OCI-LY7 (cell line): ENCODE measurements around the gene UEVLD. TPM values are rescaled to one million over a fixed set of nuclear protein-coding genes. Genes with fewer than 3 reads are reported as not detected.

ENCODE experiments used
- BruUV-seq: library from RNA; stranded (reverse); fragments of 400-500 nt; replicated peaks from 2 replicates; lab custom pipeline; 2021; lab: Mats Ljungman, UMichigan
- CTCF ChIA-PET: fragments of 300-600 bp; sonication (Branson Sonifier 250); formaldehyde crosslinking; loops from one replicate; lab custom pipeline; 2022; ENCODE audit warnings: antibody characterized with exemption; ENCODE audit not compliant: unreplicated experiment; lab: Charles Lee
- POLR2A ChIA-PET: fragments of 300-600 bp; sonication (Branson Sonifier 250); formaldehyde crosslinking; loops from one replicate; lab custom pipeline; 2022; ENCODE audit warnings: antibody characterized with exemption; lab: Charles Lee
- DNase-seq: peaks from one replicate; pipeline ENCODE4 v3.0.0-alpha.2; 2015; ENCODE audit warnings: low spot score
- H2AFZ ChIP-seq: fragments of 200-600 bp; sonication (generic), shearing (Covaris generic); 2 replicates; pipeline ENCODE4 v1.6.1; 2014; ENCODE audit warnings: mild to moderate bottlenecking, antibody characterized with exemption, low read length, moderate library complexity
- H3K27ac ChIP-seq: fragments of 200-600 bp; sonication (generic); 2 replicates; pipeline ENCODE4 v1.5.1; 2014; ENCODE audit warnings: mixed run types, low read depth, mild to moderate bottlenecking, moderate library complexity, low read length, inconsistent platforms; ENCODE audit not compliant: poor library complexity, severe bottlenecking
- H3K36me3 ChIP-seq: fragments of 200-600 bp; sonication (generic); 2 replicates; pipeline ENCODE4 v1.6.1; 2014; ENCODE audit warnings: mild to moderate bottlenecking, antibody characterized with exemption, low read length, moderate library complexity, mixed read lengths; ENCODE audit not compliant: insufficient read depth
- H3K4me1 ChIP-seq: fragments of 200-600 bp; sonication (generic); 2 replicates; pipeline ENCODE4 v1.5.1; 2014; ENCODE audit warnings: mild to moderate bottlenecking, low read length; ENCODE audit not compliant: insufficient read depth, poor library complexity, severe bottlenecking
- H3K4me2 ChIP-seq: fragments of 200-600 bp; sonication (generic); 2 replicates; pipeline ENCODE4 v1.6.1; 2014; ENCODE audit warnings: mild to moderate bottlenecking, low read length
- H3K4me3 ChIP-seq: fragments of 200-600 bp; sonication (generic); 2 replicates; pipeline ENCODE4 v1.5.1; 2014; ENCODE audit warnings: mild to moderate bottlenecking, low read depth, low read length; ENCODE audit not compliant: poor library complexity, severe bottlenecking
- H3K79me2 ChIP-seq: fragments of 200-600 bp; sonication (generic); 2 replicates; pipeline ENCODE4 v1.6.1; 2016; ENCODE audit warnings: low read depth, mild to moderate bottlenecking, low read length, moderate library complexity, mixed read lengths; ENCODE audit not compliant: insufficient read depth
- H3K9me2 ChIP-seq: fragments of 200-600 bp; sonication (generic); 2 replicates; pipeline ENCODE4 v1.6.1; 2016; ENCODE audit warnings: mild to moderate bottlenecking, low read length, mixed read lengths; ENCODE audit not compliant: insufficient read depth
- H3K9me3 ChIP-seq: fragments of 200-600 bp; sonication (generic); 2 replicates; pipeline ENCODE4 v1.6.1; 2014; ENCODE audit warnings: mild to moderate bottlenecking, mixed run types, low read length, mixed read lengths
- H4K20me1 ChIP-seq: fragments of 200-600 bp; sonication (generic); 2 replicates; pipeline ENCODE4 v1.6.1; 2014; ENCODE audit warnings: mild to moderate bottlenecking, antibody characterized with exemption, low read length, moderate library complexity, mixed read lengths; ENCODE audit not compliant: insufficient read depth
- CTCF ChIP-seq: fragments of 200-600 bp; sonication (generic); conservative IDR thresholded peaks from 2 replicates; pipeline ENCODE4 v1.5.1; 2014; ENCODE audit warnings: mild to moderate bottlenecking, antibody characterized with exemption, low read length, moderate library complexity, mixed read lengths
- EZH2phosphoT487 ChIP-seq: fragments of 200-600 bp; sonication (generic); IDR thresholded peaks from 2 replicates; pipeline ENCODE4 v1.6.1; 2018; ENCODE audit warnings: low read depth, borderline replicate concordance, mild to moderate bottlenecking, mixed run types, antibody characterized with exemption, low read length, moderate library complexity, mixed read lengths
- intact Hi-C: fragments of 100-400 bp; cut with micrococcal nuclease; formaldehyde crosslinking; loops from one replicate; pipeline ENCODE4 v1.10.0; 2022; ENCODE audit not compliant: unreplicated experiment
- total RNA-seq, 2 experiments: library from RNA; depleted of rRNA in 1 of 2; stranded (reverse); fragments of >200 nt in 1 of 2; shearing (Covaris generic) in 1 of 2; gene quantifications; 2 replicates each; pipeline ENCODE4 v1.2.3, GENCODE V29; 2014 to 2022

The UEVLD gene
- total RNA-seq, 2 experiments from 2014 or later, result 1.5 to 3.5 TPM

DNA sequence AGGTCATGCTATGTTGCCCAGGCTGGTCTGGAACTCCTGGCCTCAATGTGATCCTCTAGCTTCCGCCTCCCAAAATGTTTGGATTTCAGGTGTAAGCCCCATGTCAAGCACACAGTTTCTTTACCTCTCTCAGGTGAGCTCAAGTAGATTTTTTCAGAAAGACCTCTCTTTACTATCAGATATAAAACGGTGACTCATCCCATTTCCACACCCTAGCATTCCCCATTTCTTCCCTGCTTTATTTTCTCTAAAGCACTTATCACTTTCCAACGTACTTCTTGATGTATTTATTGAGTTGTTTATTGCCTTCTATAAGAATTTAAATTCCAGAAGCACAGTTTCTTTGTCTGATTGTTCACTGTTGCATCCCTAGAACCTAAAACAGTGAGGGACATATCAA, 65.5 kb downstream of the UEVLD start:
- Histone ChIP-seq H2AFZ (no peak overlapping the region), H3K4me3 (peak overlapping the region; percentile 18), H3K4me1 (peaks cover 37% of the 10 kb centered on the region), H3K9me3 (no peaks in the 10 kb centered on the region), H3K36me3 (peaks cover 28% of the 10 kb centered on the region), H4K20me1 (peaks cover 5% of the 10 kb centered on the region; the same call in 1 of the 2 replicates), H3K27ac (no peak overlapping the region), H3K79me2 (peaks cover 71% of the 10 kb centered on the region), H3K9me2 (no peaks in the 10 kb centered on the region), H3K4me2 (peak overlapping the region; percentile 9; the same call in 1 of the 2 replicates)
- intact Hi-C loops, result loop anchor here (10.0 kb wide), 1 partner anchor 508 kb away; the partner anchor contains the start of gene SERGEF
- TF ChIP-seq EZH2phosphoT487, result no peak
- TF ChIP-seq CTCF, result no peak
- ChIA-PET CTCF (no interaction called here), POLR2A (interaction anchor here (0.5 to 1.7 kb wide), 3 partner anchors 12 to 57 kb away, joined by 3 to 4 read pairs (median 3); no protein-coding TSS in a partner anchor)
- BruUV-seq, result no TSS peak
- DNase-seq, result no peak

GRCh38 chr11:18522388-18522787, 66.1 kb downstream of the UEVLD start:
- no peak overlapping the region for H3K4me3 ChIP-seq
- H3K27ac ChIP-seq, result no peak overlapping the region
- no peaks in the 10 kb centered on the region for H3K9me2 ChIP-seq
- H3K4me2 ChIP-seq, result peak overlapping the region; percentile 9; the same call in 1 of the 2 replicates
- peaks cover 35% of the 10 kb centered on the region for H3K36me3 ChIP-seq
- peaks cover 37% of the 10 kb centered on the region for H3K4me1 ChIP-seq
- no TSS peak for BruUV-seq
- peaks cover 64% of the 10 kb centered on the region for H3K79me2 ChIP-seq
- H2AFZ ChIP-seq, result no peak overlapping the region
- peak; percentile 33 for DNase-seq
- ChIA-PET CTCF (no interaction called here), POLR2A (interaction anchor here (0.6 to 1.7 kb wide), 2 partner anchors 14 to 37 kb away, joined by 4 to 5 read pairs; no protein-coding TSS in a partner anchor)
- TF ChIP-seq CTCF (peak; percentile 58), EZH2phosphoT487 (no peak)
- H3K9me3 ChIP-seq, result no peaks in the 10 kb centered on the region
- peaks cover 5% of the 10 kb centered on the region; the same call in 1 of the 2 replicates for H4K20me1 ChIP-seq
- intact Hi-C loops, result loop anchor here (1.0 to 10.0 kb wide), 2 partner anchors 30 to 508 kb away; partner anchors contain the start of gene SERGEF

DNA sequence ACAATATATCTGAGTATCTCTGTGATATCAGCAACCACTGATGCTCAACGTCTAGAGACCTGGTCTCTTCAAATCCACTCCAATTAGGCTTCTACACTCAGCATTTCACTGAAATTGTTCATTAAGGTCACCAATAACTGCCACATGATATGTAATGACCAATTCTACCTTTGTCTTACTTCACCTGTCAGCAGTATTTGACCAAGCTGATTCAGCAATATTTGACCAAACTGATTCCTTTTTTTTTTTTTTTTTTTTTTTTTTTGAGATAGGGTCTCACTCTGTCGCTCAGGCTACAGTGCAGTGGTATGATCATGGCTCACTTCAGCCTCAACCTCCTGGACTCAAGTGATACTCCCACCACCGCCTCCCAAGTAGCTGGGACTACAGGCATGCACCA, 67.4 kb downstream of the UEVLD start:
- DNase-seq, result no peak
- Histone ChIP-seq H3K9me2 (no peaks in the 10 kb centered on the region), H2AFZ (no peak overlapping the region), H4K20me1 (peaks cover 5% of the 10 kb centered on the region; the same call in 1 of the 2 replicates), H3K4me1 (peaks cover 37% of the 10 kb centered on the region), H3K9me3 (no peaks in the 10 kb centered on the region), H3K27ac (no peak overlapping the region), H3K36me3 (peaks cover 39% of the 10 kb centered on the region), H3K4me3 (no peak overlapping the region), H3K4me2 (no peak overlapping the region), H3K79me2 (peaks cover 58% of the 10 kb centered on the region)
- CTCF ChIA-PET, result no interaction called here
- TF ChIP-seq CTCF (no peak), EZH2phosphoT487 (no peak)
- no TSS peak for BruUV-seq
- intact Hi-C loops, result loop anchor here (10.0 kb wide), 1 partner anchor 506 kb away; the partner anchor contains the start of gene SERGEF
- POLR2A ChIA-PET, result interaction anchor here (0.6 to 1.2 kb wide), 5 partner anchors 12 to 483 kb away, joined by 3 to 6 read pairs (median 3); no protein-coding TSS in a partner anchor
